Muscle of arm (tissue), 12 donors: ENCODE measurements around the gene NPRL2. TPM values are rescaled to one million over a fixed set of nuclear protein-coding genes. Genes with fewer than 3 reads are reported as not detected.

Experiments
- DNase-seq: peaks from one replicate; pipeline ENCODE4 v3.0.0-alpha.2; 2013
- polyA plus RNA-seq, 12 donors: library from polyadenylated mRNA; unstranded; fragments of 120-200 nt; gene quantifications; one replicate each; pipeline ENCODE4 v1.2.1, GENCODE V29; 2013; ENCODE audit not compliant: insufficient read length in 12 of 12

Gene NPRL2
- polyA plus RNA-seq, 12 donors: 7.5 to 21.8 (median 18.0) TPM; not detected in 1

GRCh38 chr3:50352781-50353180 lies 2.2 kb upstream of the NPRL2 start:
- DNase-seq: no peak

DNA sequence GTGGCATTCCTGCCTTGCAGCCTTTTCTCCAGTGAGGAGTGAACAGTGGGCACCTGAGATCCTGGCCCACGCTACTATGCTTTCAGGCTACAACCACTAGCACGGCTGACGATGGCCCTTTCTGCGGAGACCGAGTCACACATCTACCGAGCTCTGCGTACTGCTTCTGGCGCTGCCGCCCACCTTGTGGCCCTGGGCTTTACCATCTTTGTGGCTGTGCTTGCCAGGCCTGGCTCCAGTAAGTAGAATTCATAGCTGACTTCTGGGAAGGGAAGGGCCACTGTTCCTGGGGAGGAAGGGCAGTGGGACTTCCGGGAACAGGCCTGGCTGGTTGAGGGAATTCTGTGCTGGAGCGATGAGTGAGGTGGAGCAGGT lies 735 bp upstream of the NPRL2 start:
- DNase-seq: no peak

DNA sequence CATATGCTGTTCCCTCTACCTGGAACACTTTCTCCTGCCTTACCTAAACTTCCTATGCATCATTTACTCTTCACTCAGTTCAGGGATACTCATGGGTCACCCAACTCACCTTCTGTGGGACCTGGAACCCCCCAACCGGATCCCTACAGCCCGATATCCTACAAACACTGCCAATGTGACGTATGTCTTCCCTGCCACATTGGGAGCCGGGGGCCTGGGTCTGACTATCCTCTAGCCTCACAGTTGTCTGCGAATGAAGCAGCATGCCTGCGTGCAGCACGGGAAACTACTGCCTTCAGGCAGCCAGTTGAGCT lies 405 bp downstream of the NPRL2 start:
- DNase-seq: no peak

DNA sequence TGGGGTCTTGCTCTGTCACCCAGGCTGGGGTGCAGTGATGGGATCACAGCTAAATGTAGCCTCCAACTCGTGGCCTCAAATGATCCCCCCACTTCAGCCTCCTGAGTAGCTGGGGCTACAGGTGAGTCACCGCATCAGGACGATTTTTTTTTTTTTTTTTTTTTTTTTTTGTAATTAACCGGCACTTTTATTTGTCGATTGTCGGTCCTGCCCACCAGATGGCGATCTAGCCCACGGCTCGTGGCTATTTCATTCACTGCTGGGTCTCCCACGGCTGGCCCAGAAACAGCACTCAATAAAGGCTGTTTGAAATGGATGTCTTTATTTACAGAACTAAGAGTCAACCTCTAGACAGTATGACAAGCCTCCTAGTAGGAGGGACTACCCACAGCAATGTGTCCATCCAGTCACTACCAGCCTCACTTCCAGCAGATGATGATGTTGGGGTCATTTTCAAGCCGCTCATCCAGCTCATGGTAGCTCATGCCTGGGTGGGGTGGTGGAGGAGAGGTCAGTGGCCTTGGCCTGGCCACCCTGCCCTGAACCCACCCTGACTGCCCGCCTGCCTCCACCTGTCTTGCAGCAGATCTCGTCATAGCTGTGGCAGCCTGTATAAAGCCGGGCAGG lies 3.3 kb downstream of the NPRL2 start:
- peak; percentile 68 for DNase-seq

GRCh38 chr3:50345586-50346234 lies 4.9 kb downstream of the NPRL2 start, which contains the start of gene ZMYND10:
TSS of gene ZMYND10 (minus strand) at chr3:50345732. CDS start at chr3:50345579, 153 bp downstream.
- DNase-seq: no peak

DNA sequence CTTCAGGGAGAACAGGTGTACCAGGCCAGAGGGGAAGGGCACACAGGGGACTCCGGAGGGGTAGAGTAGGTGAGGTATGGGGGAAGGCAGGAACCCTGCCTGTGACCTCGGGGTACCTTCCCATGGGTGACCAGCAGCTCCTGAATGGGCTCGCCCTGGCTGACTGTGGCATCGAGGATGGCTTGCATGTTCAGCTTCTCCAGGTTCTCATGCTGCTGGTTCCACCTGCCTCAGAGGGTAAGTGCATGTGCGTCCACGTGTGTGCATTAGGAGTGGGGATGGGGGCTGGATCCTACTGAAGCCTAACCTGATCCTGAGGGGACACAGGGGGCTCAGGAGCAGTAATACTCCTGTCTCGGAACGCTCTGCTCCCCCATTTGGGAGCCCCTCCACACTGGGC lies 5.6 kb downstream of the NPRL2 start:
- DNase-seq: no peak

- no peak for DNase-seq
These were observed 7.6 kb downstream of the NPRL2 start for GRCh38 chr3:50342813-50343633.

GRCh38 chr3:50341996-50342650 lies 8.5 kb downstream of the NPRL2 start:
- no peak for DNase-seq

DNA sequence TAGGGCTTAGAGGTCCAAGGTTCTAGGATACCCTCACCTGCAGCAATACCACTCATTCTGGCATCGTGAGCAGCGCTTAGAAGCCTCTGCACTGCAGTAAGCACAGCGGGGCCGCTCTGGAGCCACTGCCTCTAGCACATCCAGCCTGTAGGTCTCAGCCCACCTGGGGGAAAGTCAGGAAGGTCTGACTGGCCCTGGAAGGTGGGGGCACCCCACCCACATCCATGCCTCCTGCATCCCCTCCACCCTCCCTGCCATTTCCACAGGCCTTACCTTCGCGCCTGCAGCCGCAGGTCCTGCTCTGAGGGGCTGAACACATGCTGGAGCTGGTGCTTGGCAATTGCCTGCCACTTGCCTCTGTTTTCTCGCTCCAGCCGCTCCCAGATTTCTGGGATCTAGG lies 9.0 kb downstream of the NPRL2 start:
- no peak for DNase-seq

GRCh38 chr3:50340448-50341329 lies 9.9 kb downstream of the NPRL2 start, which contains the start of gene RASSF1:
TSS of gene RASSF1 (minus strand) at chr3:50340836. CDS start at chr3:50340805, 31 bp downstream.
- peak; percentile 89 for DNase-seq

DNA sequence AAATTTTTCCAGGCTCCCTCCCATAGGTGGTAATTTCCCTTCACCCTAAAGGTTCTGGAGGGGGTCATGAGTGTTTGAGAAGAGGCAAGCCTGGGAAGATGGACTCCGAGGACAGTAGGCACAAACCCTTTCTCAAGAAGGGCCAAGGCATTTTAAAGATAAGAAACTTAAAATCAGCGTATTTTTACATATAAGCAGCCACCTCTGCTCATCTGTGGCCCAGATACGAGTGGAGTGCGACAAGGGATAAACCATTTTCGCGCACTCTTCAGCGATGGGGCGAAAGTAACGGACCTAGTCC lies 10.5 kb downstream of the NPRL2 start:
- no peak for DNase-seq

GRCh38 chr3:50339485-50340146 lies 11.0 kb downstream of the NPRL2 start:
- no peak for DNase-seq

DNA sequence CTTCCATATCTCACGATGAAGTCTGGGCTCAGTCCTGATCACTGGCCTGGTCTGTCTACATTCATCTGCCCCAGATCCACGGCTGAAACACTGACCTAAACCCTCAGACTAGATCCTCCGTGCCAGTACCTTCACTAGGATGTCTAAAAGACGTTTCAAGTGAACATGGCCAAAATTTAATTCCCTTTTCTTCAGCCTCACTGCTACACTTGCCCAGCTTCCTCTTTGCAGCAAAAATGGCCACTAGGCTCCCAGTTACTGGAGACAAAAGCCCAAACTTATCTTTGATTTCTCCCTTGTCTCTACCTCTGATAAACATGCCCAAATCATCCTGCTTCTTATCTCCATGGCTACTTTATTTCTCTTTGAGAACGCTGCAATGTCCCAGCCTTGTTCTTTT lies 11.6 kb downstream of the NPRL2 start:
- DNase-seq: no peak

GRCh38 chr3:50337175-50337861 lies 13.3 kb downstream of the NPRL2 start:
- peak; percentile 98 for DNase-seq

DNA sequence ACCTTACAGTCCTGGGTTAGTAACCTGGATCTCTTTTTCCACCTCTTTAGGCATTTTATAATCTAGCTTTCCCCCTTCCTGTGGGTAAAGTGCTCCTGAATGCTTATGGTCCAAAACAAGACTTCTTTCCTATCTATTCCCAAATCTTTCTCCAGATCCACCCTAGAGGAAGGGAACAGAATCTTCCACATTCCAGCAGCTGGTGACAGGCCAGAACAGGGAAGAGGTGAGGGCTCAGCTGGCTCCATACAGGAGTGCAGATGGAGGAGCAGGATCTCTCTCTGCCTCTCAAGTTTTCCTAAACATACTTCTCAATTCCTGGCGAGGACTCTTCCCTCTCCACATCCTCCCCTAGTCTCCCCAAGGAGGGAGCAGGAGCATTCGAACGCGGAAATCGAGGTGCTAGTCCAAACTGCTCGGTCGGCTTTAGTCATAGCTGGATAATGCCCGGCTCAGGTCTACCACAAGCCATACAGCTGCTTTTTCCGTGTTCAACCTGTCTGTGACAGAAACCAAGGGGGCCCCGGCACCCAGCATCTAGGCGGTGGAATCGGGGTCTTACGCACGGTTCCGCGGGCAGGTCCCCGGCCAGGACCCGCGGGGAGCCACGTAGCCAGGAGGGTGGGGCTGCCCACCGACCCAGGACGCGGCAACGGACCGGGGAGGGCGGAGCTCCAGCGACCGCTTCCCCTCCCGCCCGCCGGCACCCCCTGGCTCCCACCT lies 14.0 kb downstream of the NPRL2 start:
- DNase-seq: no peak

DNA sequence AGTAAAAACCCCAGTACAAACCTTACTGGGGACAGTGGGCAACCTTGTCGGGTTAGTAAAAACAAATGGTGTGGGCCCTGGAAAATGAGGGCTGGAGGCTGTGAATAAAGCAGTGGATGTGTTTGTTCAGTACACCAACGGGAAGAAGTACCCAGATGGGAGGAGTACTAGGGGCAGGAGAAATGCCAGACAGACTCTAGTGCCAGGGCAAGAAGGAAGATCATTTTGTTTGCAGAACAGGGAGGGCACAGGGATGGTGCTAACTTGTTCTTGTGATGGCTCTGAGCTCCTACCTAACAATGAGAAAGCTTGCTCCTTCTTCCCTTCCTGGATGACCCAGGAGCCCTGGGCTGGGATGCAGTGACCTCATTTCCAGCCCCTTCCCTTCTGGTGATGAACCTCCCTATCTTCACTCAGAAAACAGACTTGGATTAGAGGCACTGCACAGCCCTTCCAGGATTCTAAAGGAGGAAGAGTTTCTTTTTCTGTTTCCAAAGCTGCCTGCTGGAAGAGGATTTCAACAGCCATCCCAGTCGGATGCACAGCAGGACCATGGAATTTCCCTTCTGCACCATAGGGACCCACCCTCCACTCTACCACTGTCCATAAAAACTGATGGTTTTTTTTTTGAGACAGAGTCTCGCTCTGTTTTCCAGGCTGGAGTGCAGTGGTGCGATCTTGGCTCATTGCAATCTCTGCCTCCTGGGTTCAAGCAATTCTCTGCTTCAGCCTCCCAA lies 16.1 kb downstream of the NPRL2 start:
- no peak for DNase-seq

DNA sequence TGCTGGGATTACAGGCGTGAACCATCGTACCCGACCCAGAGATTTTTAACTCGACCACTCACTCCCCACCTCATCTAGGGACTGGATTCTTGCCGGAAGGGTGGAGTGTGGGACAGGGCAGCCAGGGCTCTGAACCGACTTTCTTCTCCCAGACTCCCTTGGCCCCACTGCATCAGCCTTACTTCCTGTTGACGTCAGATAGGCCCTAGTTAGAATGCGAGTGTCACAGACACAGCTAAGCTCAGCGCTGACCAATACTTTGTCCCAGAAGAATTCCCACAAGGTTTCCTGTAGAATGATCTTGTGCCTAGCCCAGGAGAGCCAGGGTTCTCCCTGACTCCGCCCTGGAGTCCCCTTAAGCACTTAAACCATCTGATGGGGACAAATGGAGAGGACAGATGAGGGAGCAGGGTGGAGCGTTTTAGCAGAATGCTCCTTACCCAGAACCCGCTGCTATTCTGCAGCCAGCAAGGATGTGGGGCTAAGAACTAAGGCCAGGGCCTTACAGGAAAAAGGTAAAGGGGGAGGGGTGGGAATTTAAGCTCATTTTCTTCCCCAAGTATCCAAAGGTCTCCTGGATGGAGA lies 16.7 kb downstream of the NPRL2 start:
- no peak for DNase-seq

DNA sequence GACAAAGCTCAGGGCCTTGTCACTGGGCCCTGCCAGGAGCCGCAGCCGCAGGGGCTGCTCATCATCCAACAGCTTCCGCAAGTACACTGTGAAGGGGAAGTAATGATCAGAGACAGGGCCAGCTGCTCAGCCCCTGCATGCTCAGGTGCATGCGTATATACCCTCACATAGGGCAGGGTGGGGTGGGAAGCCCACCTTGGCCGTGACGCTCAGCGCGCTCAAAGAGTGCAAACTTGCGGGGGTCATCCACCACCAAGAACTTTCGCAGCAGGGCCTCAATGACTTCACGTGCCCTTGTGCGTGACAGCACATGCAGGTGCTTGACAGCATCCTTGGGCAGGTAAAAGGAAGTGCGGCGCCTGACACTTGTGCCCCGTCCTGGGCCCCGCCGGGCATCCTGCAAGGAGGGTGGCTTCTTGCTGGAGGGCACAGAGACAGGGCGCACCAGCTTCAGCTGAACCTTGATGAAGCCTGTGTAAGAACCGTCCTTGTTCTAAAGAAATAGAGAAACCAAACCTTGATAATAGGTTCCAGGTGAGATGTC lies 19.1 kb downstream of the NPRL2 start:
- DNase-seq: no peak
